ENCODE measurements around the gene SLC25A11.

The SLC25A11 gene

DNA sequence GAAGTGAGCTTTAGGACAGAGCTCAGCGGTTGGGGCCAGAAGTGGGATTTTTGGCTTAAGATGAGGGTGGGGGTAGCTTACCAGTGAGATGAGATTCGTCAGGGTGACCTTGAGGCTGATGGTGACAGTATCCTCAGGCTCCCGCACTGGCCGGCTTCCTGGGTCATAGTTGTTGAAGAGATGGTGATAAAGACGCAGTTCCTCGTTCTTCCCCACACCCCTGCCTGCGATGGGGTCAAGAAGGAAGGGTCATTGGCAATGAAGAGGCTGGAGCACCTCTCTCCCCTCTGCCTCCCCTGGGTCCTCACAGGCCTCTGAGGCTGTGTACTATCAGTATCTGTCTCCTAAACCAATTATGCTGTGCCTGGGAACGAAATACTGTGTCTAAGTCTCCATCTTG lies 37.3 kb downstream of the SLC25A11 start:
- H3K23ac ChIP-seq (ENCODE audit: low read length): no peak overlapping the region
- no peak overlapping the region for H3K18ac ChIP-seq (ENCODE audit: low read length)
- no peak overlapping the region for H3K4me2 ChIP-seq (ENCODE audit: low read length)
- no peak overlapping the region for H3K14ac ChIP-seq (ENCODE audit: low read length)
- H3K36me3 ChIP-seq (ENCODE audit: control insufficient read depth in 1 of 2, insufficient read depth in 2 of 2, low read length in 2 of 2): peaks cover 26 to 40% of the 10 kb centered on the region in 2 experiments
- no peak overlapping the region for H3K9ac ChIP-seq (ENCODE audit: low read length)
- H2AK5ac ChIP-seq (ENCODE audit: low read length): no peak overlapping the region
- no peak overlapping the region for H4K12ac ChIP-seq (ENCODE audit: low read depth, low read length)
- no peaks in the 10 kb centered on the region for H3K9me3 ChIP-seq (ENCODE audit: insufficient read depth, low read depth, low read length)
- no peak overlapping the region for H3K4ac ChIP-seq (ENCODE audit: low read depth, low read length)
- no peaks in the 10 kb centered on the region for H3K27me3 ChIP-seq (ENCODE audit: insufficient read depth, low read length)
- no peaks in the 10 kb centered on the region for H3K79me1 ChIP-seq (ENCODE audit: low read length)
- no peaks in the 10 kb centered on the region for H3K4me1 ChIP-seq (ENCODE audit: control insufficient read depth in 1 of 2, insufficient read depth in 2 of 2, low read length in 2 of 2)
- H2BK5ac ChIP-seq (ENCODE audit: low read depth, low read length, poor library complexity): no peak overlapping the region
- no peak overlapping the region for H3K4me3 ChIP-seq (ENCODE audit: low read depth, low read length)
- no peak overlapping the region for H3K27ac ChIP-seq (ENCODE audit: low read depth, low read length)
- H2BK120ac ChIP-seq (ENCODE audit: insufficient read depth, low read length, poor library complexity): no peak overlapping the region
- H4K8ac ChIP-seq (ENCODE audit: low read depth, low read length): no peak overlapping the region
- H4K91ac ChIP-seq (ENCODE audit: low read depth, low read length): no peak overlapping the region
- H3K79me2 ChIP-seq (ENCODE audit: control insufficient read depth, insufficient read depth, low read length, poor library complexity): no peaks in the 10 kb centered on the region
- H2AFZ ChIP-seq (ENCODE audit: insufficient read depth, low read length, poor library complexity): no peak overlapping the region
- WGBS (ENCODE audit: extremely low coverage, insufficient coverage, insufficient read length): no CpG with 5 or more reads among the region's 8 CpGs
- H2BK12ac ChIP-seq (ENCODE audit: low read length): no peak overlapping the region
- DNase-seq: no peak

DNA sequence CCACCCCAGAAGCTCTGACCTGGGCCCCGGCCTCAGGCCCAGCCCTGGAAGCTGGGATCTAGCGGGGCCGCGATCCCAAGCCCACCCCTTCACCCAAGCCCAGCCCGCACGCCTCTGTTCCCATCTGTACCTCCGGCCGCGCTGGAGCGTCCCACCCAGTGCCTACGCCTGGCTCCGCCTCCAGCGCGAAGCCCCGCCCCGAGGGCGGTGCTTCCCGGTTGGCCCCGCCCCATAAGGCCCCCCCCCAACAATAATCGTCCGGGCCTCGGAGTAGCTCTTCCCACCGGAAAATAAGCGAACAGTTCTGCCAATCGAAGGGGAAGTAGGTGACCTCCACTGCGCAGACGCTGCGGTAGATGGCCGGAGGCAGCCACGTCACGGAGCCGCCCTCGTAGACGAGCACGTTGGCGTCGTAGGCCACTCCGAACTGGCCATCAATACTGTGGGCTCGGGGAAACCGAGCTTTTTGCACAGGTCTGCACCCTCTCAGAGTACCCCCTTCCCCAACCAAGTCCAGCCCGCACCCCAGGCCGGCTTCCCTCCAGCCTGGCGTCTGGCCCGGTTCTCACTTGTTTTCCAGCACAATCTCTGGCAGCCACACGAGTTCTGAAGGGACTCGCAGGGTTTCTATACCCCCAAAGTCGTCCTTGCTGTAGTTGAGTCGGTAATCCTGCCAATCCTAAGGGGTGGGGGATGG lies 38.0 kb downstream of the SLC25A11 start:
- Histone ChIP-seq H2BK12ac (ENCODE audit: low read length) (no peak overlapping the region), H3K9ac (ENCODE audit: low read length) (no peak overlapping the region), H3K4ac (ENCODE audit: low read depth, low read length) (no peak overlapping the region), H3K9me3 (ENCODE audit: insufficient read depth, low read depth, low read length) (no peaks in the 10 kb centered on the region), H4K91ac (ENCODE audit: low read depth, low read length) (no peak overlapping the region), H3K18ac (ENCODE audit: low read length) (no peak overlapping the region), H2AK5ac (ENCODE audit: low read length) (no peak overlapping the region), H3K23ac (ENCODE audit: low read length) (no peak overlapping the region), H3K27me3 (ENCODE audit: insufficient read depth, low read length) (no peaks in the 10 kb centered on the region), H3K27ac (ENCODE audit: low read depth, low read length) (no peak overlapping the region), H3K4me3 (ENCODE audit: low read depth, low read length) (no peak overlapping the region), H2BK120ac (ENCODE audit: insufficient read depth, low read length, poor library complexity) (no peak overlapping the region), H2AFZ (ENCODE audit: insufficient read depth, low read length, poor library complexity) (no peak overlapping the region), H3K79me2 (ENCODE audit: control insufficient read depth, insufficient read depth, low read length, poor library complexity) (no peaks in the 10 kb centered on the region), H4K12ac (ENCODE audit: low read depth, low read length) (no peak overlapping the region), H3K4me1 (ENCODE audit: control insufficient read depth in 1 of 2, insufficient read depth in 2 of 2, low read length in 2 of 2) (no peaks in the 10 kb centered on the region), H2BK5ac (ENCODE audit: low read depth, low read length, poor library complexity) (no peak overlapping the region), H3K4me2 (ENCODE audit: low read length) (no peak overlapping the region), H3K14ac (ENCODE audit: low read length) (no peak overlapping the region), H3K79me1 (ENCODE audit: low read length) (no peaks in the 10 kb centered on the region), H3K36me3 (ENCODE audit: control insufficient read depth in 1 of 2, insufficient read depth in 2 of 2, low read length in 2 of 2) (peaks cover 33 to 47% of the 10 kb centered on the region in 2 experiments), H4K8ac (ENCODE audit: low read depth, low read length) (no peak overlapping the region)
- WGBS (ENCODE audit: extremely low coverage, insufficient coverage, insufficient read length): no CpG with 5 or more reads among the region's 48 CpGs
- peak; percentile 24 to 49 for DNase-seq

DNA sequence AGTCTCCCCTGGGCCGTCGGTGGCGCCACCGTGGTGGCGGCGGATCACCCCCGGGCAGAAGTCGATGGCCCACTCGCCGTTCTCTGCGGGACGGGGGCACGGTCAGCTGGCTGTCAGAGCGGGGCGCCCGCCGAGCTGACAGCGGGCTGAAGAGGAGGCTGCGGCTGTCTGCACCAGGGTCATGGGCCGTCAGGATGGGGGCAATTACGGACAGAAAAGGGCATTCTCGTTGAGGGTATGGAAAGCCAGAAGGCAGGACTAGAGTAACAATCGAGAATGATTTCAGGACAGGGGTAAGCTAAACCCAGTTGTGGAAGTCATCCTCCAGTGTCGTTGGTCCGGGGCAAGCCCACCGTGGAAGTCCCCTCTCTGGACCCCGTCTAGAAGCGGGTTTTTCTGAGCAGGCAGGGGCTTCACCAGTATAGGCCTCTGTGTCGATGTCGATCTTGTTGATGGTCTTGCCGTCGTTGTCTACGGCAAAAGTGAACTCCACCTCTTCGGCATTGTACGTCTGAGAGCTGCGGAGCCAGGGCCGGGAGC lies 38.7 kb downstream of the SLC25A11 start:
- Histone ChIP-seq H3K14ac (ENCODE audit: low read length) (no peak overlapping the region), H2BK12ac (ENCODE audit: low read length) (no peak overlapping the region), H3K18ac (ENCODE audit: low read length) (no peak overlapping the region), H3K4me1 (ENCODE audit: control insufficient read depth in 1 of 2, insufficient read depth in 2 of 2, low read length in 2 of 2) (no peaks in the 10 kb centered on the region), H3K9me3 (ENCODE audit: insufficient read depth, low read depth, low read length) (no peaks in the 10 kb centered on the region), H3K79me1 (ENCODE audit: low read length) (no peaks in the 10 kb centered on the region), H2AFZ (ENCODE audit: insufficient read depth, low read length, poor library complexity) (no peak overlapping the region), H3K27ac (ENCODE audit: low read depth, low read length) (no peak overlapping the region), H2AK5ac (ENCODE audit: low read length) (no peak overlapping the region), H4K8ac (ENCODE audit: low read depth, low read length) (no peak overlapping the region), H2BK120ac (ENCODE audit: insufficient read depth, low read length, poor library complexity) (no peak overlapping the region), H3K79me2 (ENCODE audit: control insufficient read depth, insufficient read depth, low read length, poor library complexity) (no peaks in the 10 kb centered on the region), H3K23ac (ENCODE audit: low read length) (no peak overlapping the region), H2BK5ac (ENCODE audit: low read depth, low read length, poor library complexity) (no peak overlapping the region), H3K4ac (ENCODE audit: low read depth, low read length) (no peak overlapping the region), H3K4me3 (ENCODE audit: low read depth, low read length) (no peak overlapping the region), H3K4me2 (ENCODE audit: low read length) (no peak overlapping the region), H4K12ac (ENCODE audit: low read depth, low read length) (no peak overlapping the region), H3K27me3 (ENCODE audit: insufficient read depth, low read length) (no peaks in the 10 kb centered on the region), H3K9ac (ENCODE audit: low read length) (no peak overlapping the region), H4K91ac (ENCODE audit: low read depth, low read length) (no peak overlapping the region), H3K36me3 (ENCODE audit: control insufficient read depth in 1 of 2, insufficient read depth in 2 of 2, low read length in 2 of 2) (peaks cover 39 to 53% of the 10 kb centered on the region in 2 experiments)
- WGBS (ENCODE audit: extremely low coverage, insufficient coverage, insufficient read length): no CpG with 5 or more reads among the region's 37 CpGs
- DNase-seq: no peak

- Histone ChIP-seq H2AFZ (ENCODE audit: insufficient read depth, low read length, poor library complexity) (no peak overlapping the region), H3K36me3 (ENCODE audit: control insufficient read depth in 1 of 2, insufficient read depth in 2 of 2, low read length in 2 of 2) (peaks cover 47 to 60% of the 10 kb centered on the region in 2 experiments), H3K14ac (ENCODE audit: low read length) (no peak overlapping the region), H3K4me3 (ENCODE audit: low read depth, low read length) (no peak overlapping the region), H4K8ac (ENCODE audit: low read depth, low read length) (no peak overlapping the region), H3K9me3 (ENCODE audit: insufficient read depth, low read depth, low read length) (no peaks in the 10 kb centered on the region), H3K4me2 (ENCODE audit: low read length) (no peak overlapping the region), H2BK5ac (ENCODE audit: low read depth, low read length, poor library complexity) (no peak overlapping the region), H3K4me1 (ENCODE audit: control insufficient read depth in 1 of 2, insufficient read depth in 2 of 2, low read length in 2 of 2) (no peaks in the 10 kb centered on the region), H4K12ac (ENCODE audit: low read depth, low read length) (no peak overlapping the region), H2BK12ac (ENCODE audit: low read length) (no peak overlapping the region), H4K91ac (ENCODE audit: low read depth, low read length) (no peak overlapping the region), H3K18ac (ENCODE audit: low read length) (no peak overlapping the region), H3K4ac (ENCODE audit: low read depth, low read length) (no peak overlapping the region), H3K27me3 (ENCODE audit: insufficient read depth, low read length) (no peaks in the 10 kb centered on the region), H3K9ac (ENCODE audit: low read length) (no peak overlapping the region), H3K23ac (ENCODE audit: low read length) (no peak overlapping the region), H3K79me1 (ENCODE audit: low read length) (no peaks in the 10 kb centered on the region), H3K79me2 (ENCODE audit: control insufficient read depth, insufficient read depth, low read length, poor library complexity) (no peaks in the 10 kb centered on the region), H2BK120ac (ENCODE audit: insufficient read depth, low read length, poor library complexity) (no peak overlapping the region), H2AK5ac (ENCODE audit: low read length) (no peak overlapping the region), H3K27ac (ENCODE audit: low read depth, low read length) (no peak overlapping the region)
- peak; percentile 26 to 40 for DNase-seq
- no CpG with 5 or more reads among the region's 65 CpGs for WGBS (ENCODE audit: extremely low coverage, insufficient coverage, insufficient read length)
These were observed 39.4 kb downstream of the SLC25A11 start for GRCh38 chr17:4900231-4901107.

Data from trophoblast cell (in vitro differentiated cells and primary cell).